ENCODE measurements around the gene CNDP2.

The CNDP2 gene

DNA sequence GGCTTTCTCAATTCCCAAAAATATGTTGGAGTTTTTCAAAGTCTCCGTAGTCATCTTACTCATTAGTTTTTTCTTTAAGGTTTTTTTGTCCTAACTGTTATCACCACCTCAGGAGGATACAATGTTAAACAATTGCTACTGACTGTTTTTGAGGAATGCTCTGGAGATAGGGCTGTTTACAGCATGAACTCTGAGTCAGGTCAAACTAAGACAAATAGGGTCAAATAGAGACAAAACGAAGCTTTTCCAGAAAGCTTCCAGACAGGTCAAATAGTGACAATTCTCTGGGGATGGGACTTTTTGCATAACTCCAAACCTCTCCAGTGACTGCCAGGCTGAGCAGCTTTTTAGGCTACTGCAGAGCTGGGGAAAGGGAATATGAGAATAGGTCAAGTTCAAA, 23.9 kb upstream of the CNDP2 start:
- no peak for DNase-seq (ENCODE audit: low read depth in 2 of 2)

DNA sequence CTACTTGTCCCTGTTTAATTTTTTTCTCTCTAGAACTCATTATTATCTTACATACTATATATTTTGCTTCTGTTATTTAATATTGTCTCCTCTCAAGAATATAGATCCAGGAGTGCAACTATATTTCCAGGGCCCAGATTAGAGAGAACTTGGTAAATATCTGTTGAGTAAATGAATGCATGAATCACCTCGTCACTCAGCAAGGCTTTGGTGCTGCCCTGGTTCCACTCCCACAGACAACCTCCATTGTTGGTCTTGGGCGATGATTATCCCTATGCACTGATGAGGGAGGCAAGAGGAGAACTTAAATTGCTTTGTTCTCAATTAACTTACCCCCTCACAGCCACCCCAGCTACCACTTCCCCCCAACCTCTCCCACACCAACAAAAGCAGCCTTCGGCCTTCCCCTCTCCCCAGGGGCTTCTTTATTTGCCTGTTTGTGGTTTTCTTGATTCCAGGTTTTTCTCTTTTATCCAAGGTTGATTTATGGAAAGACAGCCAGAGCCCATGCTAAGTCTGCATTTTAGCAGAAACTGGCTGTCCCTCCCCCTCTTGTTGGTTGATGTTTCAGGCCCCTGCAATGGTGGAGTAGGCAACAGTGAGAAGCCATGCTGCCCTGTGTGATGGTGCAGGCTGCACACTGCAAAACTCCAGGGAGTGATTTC, 22.1 kb upstream of the CNDP2 start:
- DNase-seq (ENCODE audit: low read depth in 2 of 2) = no peak

DNA sequence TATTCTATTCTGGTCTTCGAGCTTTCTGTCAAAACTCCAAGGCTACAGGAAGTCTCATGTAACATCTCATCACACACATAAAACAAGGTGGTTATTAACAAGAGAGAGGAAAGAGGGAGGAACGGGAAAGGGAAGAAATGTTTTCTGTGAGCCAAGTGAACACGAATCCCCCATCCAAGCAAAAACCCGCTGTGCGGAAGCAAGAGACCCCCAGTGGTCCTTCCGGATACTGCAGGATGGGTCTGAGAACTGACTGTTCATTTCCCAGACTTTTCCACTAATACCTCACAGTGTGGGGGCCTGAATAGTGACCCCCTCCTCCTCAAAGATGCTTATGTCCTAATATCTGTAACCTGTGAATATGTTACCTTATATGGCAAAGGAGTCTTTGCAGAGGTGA, 20.0 kb upstream of the CNDP2 start:
- DNase-seq (ENCODE audit: low read depth in 2 of 2) = no peak

DNA sequence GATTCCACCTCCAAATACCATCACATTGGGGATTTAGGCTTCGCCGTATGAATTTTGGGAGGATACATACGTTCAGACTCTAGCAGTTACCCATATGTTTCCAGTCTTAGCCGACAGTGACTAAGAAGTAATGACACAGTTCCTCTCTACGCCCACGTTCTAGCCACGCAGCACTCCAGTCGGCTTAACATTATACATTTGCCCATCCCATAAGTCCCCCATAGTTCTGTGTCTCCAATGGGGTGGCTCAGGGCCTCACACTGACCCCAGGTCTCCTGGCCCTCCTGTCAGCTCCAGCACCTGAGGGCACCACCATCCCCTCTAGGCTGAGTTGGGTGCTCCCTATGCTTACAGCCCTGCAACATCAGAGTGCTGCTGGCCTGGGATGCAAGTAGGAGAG, 18.4 kb upstream of the CNDP2 start:
- no peak for DNase-seq (ENCODE audit: low read depth in 2 of 2)

DNA sequence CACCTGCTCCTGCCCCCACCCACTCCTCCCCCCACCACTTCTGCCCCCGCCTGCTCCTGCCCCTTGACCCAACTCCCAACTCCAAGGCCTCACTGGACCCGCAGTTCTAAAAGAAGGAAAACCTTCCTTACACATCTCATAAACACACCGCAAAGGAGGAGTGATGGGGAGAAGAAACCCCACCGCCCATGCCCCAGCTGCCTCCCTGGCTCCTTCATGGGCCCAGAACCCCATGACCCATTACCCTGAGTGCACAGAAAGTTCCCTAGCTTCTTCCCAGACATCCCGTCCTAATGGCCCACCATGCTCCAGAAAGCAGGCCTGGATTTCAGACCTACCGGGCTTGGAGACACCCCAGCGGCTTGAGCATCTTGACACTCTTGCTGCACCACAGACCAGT, 17.8 kb upstream of the CNDP2 start:
- no peak for DNase-seq (ENCODE audit: low read depth in 2 of 2)

DNA sequence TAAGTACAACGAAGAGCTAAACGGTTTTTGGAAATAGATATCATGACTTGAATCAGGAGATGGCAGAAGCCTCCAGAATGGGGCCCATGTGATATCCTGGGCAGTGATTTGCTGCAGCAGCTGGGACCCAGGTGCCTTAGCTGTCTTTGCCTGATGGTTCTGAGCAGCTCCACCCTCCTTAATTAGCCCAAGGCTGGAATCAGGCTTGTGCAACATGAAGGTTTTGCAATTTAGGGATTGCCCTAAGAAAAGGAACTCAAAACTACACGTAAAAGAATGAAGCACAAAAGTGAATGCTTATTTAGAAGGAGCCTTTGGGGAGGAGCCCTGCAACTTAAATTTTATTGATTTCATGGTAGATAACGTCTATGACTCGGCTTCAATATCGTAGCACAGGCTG, 17.3 kb upstream of the CNDP2 start:
- DNase-seq (ENCODE audit: low read depth in 2 of 2) = no peak

DNA sequence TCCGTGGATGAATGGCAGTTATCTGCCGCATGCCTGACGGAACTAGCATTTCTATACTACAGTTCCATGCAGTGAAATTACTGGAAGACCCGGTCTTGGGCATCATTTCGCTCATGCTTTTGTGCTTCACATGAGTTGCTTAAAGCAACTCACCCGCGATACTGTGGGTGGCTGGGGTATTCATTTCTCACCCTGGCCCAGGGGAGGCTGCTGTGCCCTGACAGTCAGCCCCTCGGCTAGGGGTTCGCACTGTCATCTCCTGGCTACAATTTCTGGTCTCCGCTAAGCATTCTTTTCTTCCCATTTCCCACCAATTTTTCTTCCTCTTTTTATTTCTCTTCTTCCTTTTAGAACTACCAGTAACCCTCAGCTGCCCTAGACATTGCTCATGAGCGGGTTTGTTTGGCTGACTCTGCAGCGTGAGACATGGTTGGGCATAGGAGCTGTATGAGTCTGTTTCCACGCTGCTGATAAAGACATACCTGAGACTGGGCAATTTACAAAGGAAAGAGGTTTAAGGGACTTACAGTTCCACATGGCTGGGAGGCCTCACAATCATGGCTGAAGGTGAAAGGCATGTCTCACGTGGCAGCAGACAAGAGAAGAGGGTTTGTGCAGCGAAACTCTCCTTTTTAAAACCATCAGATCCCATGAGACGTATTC, 16.5 kb upstream of the CNDP2 start:
- DNase-seq (ENCODE audit: low read depth in 2 of 2) = no peak

DNA sequence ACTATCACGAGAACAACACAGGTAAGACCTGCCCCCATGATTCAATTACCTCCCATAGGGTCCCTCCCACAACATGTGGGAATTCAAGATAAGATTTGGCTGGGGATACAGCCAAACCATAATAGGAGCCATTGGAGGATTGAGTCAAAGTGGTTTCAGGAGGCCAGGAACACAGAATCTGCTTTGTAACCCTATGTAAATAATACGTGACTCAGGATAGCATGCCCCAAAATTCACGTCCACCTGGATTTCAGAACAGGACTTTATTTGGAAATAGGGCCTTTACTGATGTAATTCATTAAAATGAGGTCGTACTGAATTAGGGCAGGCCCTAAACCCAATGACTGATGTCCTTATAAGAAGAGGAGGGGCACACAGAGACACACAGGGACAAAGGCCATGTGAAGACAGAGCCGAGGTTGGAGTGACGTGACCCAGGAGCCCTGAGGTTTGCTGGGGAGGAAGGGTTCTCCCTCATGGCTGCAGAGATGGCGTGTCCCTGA, 16.0 kb upstream of the CNDP2 start:
- DNase-seq (ENCODE audit: low read depth in 2 of 2) = no peak

DNA sequence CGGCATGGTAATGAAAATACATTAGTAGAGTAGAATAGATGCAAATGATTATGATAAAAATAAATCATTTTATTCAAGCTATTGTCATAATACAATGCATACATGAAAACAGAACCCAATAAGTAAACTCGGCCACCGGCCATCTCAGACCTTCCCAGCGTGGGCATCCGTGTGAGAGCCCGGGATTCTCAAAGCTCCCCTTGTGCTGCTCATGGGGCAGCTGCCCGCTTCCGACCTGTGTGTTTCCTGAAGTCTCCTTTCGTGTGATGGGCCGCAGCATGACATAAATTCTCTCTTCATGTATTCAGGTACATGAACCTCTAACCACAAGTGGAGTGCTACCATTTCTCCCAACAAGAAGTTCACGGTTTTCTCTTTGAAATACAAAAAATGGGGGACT, 13.5 kb upstream of the CNDP2 start:
- DNase-seq (ENCODE audit: low read depth in 2 of 2) = no peak

DNA sequence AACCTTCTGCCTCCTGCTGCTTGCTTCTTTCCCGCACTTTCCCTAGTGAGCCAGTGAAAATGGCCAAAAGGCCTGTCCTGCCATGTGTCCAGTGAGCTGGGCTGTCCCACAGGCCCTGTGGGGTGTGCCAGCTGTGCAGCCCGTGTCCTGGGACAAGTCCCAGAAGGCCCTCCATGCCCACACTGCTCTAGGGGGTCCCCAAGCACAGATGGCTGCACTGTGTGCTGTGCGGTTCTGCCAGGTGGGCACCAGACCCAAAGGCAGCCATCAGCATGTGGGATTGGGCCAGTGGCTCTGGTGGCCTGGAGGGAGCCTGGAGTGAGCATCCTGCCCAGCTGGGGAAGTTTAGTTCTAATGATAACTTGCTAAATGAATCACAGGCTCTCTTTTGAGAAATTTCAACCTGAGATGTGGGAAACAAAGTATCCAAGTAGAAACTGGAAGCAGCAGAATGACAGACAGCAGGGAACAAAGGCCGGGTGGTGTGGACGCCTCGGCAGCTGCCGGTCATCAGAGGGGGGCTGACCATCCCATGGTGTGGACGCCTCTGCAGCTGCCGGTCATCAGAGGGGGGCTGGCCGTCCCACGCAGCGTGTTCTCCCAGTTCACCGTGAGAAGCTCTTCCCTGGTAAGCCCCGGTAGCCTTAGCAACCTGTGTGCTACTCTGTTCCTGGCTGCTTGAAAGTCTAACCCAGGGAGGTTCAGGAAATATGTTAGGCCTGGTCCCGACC, 9.9 kb upstream of the CNDP2 start:
- DNase-seq (ENCODE audit: low read depth in 2 of 2) = no peak

DNA sequence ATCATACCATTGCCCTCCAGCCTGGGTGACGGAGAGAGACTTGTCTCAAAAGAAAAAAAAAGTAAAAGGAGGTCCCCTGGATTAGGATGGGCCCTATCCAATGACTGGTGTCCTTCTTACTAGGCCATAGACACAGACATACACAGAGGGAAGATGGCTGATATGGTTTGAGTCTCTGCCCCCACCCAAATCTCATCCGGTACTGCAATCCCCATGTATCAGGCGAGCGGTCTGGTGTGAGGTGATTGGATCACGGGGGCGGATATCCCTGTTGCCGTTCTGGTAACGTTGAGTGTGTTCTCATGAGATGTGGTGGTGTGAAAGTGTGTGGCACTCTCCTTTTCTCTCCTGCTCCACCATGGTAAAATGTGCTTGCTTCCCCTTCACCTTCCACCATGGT, 7.8 kb upstream of the CNDP2 start:
- no peak for DNase-seq (ENCODE audit: low read depth in 2 of 2)

DNA sequence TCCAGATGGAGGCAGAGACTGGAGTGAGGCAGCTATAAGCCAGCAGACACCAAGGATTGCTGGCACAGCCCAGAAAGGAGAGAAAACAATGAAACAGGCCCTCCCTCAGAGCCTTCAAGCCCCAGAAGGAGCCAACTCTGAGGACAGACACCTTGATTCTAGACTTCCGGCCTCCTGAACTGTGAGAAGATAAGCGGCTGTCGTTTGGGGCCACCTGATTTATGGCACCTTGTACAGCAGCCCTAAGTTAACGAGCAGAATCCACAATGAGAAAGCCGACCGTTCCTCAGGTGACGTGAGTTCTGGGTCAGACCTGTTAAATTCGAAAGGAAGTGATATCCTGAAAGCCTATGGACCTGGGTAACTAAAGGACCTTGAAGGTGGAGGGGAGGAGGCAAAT, 7.3 kb upstream of the CNDP2 start:
- no peak for DNase-seq (ENCODE audit: low read depth in 2 of 2)

DNA sequence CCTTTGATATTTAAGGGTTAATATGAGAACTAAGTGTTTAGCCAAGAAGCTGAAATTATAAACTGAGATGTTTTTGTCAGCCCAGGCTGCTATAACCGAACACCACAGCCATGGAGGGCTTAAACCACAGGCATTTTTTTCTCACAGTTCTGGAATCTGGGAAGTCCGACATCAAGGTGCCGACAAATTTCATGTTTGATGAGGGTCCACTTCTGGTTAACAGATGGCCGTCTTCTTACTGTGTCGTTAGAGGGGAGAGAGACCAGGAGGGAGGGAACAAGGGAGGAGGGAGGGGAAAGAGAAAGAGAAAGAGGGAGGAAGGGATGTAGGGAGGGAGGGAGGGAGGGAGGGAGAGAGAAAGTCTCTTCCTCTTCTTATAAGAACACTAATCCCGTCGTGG, 6.5 kb upstream of the CNDP2 start:
- DNase-seq (ENCODE audit: low read depth in 2 of 2) = no peak

DNA sequence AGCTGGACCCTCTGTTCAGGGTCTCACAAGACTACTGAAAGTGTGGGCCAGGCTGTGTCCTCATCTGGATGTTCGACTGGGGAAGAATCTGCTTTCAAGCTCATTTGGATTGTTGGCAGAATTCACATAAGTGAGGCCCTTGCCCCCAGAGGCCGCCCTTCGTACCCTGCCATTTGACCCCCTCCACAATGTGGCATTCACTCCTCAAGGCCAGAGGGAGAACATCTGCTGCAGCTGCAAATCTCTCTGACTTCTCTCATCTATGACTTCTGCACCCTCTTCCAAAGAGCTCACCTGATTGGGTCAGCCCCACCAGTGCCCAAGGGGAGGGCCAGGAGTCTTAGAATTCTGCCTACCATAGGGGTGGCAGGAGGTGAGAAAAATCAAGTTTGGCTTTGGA, 3.9 kb upstream of the CNDP2 start:
- no peak for DNase-seq (ENCODE audit: low read depth in 2 of 2)

DNA sequence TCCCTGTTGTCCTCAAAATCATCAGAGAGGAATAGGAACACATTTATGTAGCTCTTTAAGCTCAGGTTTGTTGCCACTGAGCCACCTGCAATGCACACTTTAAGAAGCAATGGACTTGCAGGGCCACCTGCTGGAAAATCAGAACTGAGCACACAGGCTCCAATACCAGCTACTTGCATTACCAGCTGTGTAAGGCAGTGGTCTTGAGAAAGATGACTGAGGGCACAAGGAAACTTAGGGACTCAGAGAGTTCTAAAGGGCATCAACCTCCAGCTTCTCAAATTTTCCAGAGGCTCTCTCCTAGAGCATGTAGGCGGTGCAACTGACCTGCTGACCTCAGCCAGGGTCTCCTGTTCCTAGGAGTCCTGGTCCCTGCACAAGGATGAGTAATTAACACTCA, 2.5 kb upstream of the CNDP2 start:
- peak in 1 of 2 donors; percentile 22 for DNase-seq (ENCODE audit: low read depth in 2 of 2)

DNA sequence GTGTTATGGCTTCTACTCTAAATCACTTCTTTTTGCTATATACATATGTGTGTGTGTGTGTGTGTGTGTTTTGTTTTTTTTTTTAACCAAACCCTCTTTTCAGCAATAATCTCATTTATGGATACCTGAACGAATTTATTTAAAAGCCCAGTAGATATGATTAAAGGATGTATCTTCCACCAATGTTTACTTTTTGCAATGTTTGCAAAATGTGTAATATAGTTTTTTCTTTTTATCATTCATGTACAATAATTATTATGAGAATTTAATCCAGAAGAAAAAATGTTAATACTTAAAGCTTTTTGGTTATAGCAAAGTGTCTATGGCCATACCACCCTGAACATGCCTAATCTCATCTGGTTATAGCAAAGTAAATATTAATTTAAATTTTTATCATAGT, 1.6 kb upstream of the CNDP2 start:
- DNase-seq (ENCODE audit: low read depth in 2 of 2) = no peak

DNA sequence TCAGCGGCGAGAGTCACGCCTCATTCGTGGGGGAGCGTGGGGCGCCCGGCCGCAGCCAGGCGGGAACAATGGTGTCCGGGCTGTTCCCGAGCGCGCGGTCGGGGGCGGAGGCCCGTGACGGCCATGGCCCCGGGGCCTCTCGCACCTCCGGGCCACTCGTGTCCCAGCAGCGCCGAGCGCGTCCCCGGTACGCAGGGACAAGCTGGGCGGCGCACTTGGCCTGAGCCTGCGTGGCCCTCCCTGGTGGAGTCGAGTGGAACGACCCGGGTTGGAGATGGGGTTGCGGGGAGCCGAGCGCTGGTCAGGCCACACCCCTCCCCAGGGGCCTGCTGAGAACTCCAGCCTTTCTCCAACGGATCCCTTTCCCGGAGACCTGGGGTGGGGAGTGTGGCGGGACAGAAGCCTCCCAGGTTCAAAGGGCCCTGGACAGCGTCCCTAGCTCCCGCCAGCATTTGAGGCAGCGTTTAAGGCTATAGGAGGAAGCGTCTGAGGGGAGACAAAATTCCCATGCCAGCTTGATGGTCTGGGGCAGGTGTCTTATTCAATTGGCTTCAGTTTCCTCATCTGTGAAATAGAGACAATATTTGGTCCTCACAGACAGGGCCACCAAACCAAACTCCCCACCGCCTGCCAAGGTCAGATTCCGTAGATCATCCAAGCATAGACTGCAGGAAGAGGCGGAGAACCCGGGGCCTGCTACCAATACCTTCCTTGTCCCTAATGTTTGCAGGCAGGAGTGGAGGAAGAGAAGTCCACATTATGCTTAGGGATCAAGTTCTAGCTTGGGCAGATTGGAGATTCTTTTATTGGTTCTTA, 553 bp downstream of the CNDP2 start:
- DNase-seq (ENCODE audit: low read depth in 2 of 2) = peak in 1 of 2 donors; percentile 20

DNA sequence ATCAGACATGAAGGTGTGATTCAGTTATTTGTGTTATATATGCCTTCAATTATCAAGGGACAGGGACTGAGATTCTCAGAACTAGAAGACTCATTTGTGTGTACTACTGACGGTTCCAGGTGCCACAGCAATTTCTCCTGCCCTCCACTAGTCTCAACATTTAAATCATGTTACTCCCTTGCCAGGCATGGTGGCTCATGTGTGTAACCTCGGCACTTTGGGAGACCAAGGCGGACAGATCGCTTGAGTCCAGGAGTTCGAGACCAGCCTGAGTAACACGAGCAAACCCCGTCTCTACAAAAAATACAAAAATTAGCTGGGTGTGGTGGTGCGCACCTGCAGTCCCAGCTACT, 1.1 kb downstream of the CNDP2 start:
- no peak for DNase-seq (ENCODE audit: low read depth in 2 of 2)

DNA sequence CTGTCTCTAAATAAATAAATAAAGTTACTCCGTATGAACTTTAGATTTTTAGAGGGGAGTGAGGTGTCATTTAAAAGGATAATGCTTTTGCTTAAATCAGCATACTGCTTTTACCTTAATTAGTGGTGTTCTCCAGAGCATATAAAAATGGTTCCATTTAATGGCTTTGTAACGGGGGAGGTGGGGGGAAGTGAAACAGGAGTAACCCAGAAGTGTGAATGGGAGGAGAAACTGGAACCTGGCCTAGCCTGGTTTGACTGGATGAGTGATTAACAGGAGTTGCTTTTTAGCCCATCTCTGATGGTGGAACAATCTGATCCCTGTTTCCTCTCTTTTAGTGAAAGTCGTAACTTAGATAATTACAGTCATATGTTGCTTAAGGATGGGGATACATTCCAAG, 1.6 kb downstream of the CNDP2 start:
- no peak for DNase-seq (ENCODE audit: low read depth in 2 of 2)

DNA sequence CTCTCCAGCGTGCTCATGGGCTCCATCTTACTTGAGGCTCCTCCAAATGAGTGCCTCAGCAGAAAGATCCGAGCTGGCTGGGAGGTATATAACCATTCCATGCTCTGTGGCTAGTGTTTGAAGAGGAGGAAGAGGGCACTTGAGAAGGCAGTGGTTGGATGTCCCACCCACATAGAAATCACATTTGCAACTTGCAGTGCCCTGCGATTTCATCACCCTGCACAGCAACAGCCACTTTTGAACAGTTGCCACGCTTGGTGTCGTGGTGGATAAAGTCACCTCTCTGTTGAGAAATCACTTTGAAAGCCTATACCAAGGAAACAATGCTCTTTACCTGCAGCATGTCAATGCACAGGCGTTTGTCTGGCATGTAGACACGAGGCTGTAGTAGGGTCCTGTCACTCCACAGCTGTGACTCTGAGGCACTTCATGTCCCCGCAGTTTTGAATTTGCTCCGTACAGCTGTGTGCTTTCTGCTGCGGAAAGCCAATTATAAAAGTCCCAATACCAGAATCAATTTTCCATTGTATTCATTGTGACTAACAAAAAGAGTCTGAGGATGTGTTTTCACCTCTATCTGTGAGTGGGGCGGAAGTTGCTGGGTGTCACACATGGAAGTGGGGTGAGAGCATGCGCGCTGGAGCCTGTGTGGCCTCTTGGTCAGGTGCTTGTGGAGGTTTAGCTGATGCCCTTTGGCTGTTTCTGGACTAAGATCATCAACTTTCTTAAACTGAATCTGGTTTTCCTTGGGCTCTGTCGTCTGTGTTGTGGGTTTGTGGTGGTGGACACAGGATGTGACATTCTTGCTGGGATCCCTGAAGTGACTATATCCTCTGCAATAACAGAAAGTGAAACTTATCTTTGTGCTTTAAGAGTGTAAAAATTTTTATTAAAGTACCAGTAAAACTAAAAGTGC, 2.8 kb downstream of the CNDP2 start:
- DNase-seq (ENCODE audit: low read depth in 2 of 2) = peak; percentile 73 to 76

DNA sequence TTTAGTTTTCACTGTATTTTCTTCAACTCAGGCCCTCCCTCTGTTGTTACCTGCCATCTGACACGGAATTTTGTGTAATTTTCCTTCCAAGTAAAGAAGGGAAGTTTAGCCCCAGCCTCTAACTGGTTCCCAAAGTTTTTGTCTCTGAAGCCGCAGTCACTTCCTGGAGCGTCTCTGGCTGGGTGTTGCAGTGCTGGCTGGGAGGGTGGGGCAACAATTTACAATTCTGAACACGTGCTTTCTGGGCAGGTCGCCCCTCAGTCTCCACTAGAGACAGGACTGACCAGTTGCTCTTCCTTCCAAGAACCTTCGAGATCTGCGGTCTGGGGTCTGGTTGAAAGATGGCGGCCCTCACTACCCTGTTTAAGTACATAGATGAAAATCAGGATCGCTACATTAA, 3.5 kb downstream of the CNDP2 start:
- DNase-seq (ENCODE audit: low read depth in 2 of 2) = peak in 1 of 2 donors; percentile 13

All from stimulated activated CD8-positive, alpha-beta memory T cell treated with anti-CD3 and anti-CD28 coated beads, Interleukin-15, amount 100 ng/mL, for 48 hours (primary cell).